Hepatocyte (in vitro differentiated cells): ENCODE results near the gene OR51T1. TPM values are rescaled to one million over a fixed set of nuclear protein-coding genes. Genes with fewer than 3 reads are reported as not detected.

Source experiments
- DNase-seq: peaks from one replicate; pipeline ENCODE4 v3.0.0-alpha.2; 2016; ENCODE audit warnings: low spot score
- H2AFZ ChIP-seq: fragments of 200-600 bp; sonication (generic); 2 replicates; pipeline ENCODE4 v1.6.0; 2016; ENCODE audit warnings: antibody characterized with exemption, mild to moderate bottlenecking
- H3K27ac ChIP-seq: fragments of 200-600 bp; sonication (generic); 2 replicates; pipeline ENCODE4 v1.5.1; 2016; ENCODE audit warnings: mild to moderate bottlenecking
- H3K27me3 ChIP-seq: fragments of 200-600 bp; sonication (generic); 2 replicates; pipeline ENCODE4 v1.6.1; 2016
- H3K36me3 ChIP-seq: fragments of 200-600 bp; sonication (generic); replicated peaks from 2 replicates; pipeline ENCODE4 v1.5.1; 2016; ENCODE audit warnings: low read depth; ENCODE audit not compliant: insufficient read depth
- H3K4me1 ChIP-seq: fragments of 200-600 bp; sonication (generic); 2 replicates; pipeline ENCODE4 v1.5.1; 2016; ENCODE audit warnings: mild to moderate bottlenecking, moderate library complexity; ENCODE audit not compliant: insufficient read depth
- H3K4me2 ChIP-seq: fragments of 200-600 bp; sonication (generic); 2 replicates; pipeline ENCODE4 v1.6.0; 2016
- H3K4me3 ChIP-seq: fragments of 200-600 bp; sonication (generic); 2 replicates; pipeline ENCODE4 v1.5.1; 2016; ENCODE audit warnings: mild to moderate bottlenecking
- H3K79me2 ChIP-seq: fragments of 200-600 bp; sonication (generic); 2 replicates; pipeline ENCODE4 v1.6.0; 2017; ENCODE audit warnings: mild to moderate bottlenecking
- H3K9me2 ChIP-seq: fragments of 200-600 bp; sonication (generic); replicated peaks from 2 replicates; pipeline ENCODE4 v1.6.0; 2017; ENCODE audit warnings: mild to moderate bottlenecking; ENCODE audit not compliant: insufficient read depth
- H3K9me3 ChIP-seq: fragments of 200-600 bp; sonication (generic); 2 replicates; pipeline ENCODE4 v1.5.1; 2016; ENCODE audit warnings: low read depth, mild to moderate bottlenecking
- H4K20me1 ChIP-seq: fragments of 200-600 bp; sonication (generic); 2 replicates; pipeline ENCODE4 v1.6.0; 2016; ENCODE audit warnings: mild to moderate bottlenecking; ENCODE audit not compliant: insufficient read depth, poor library complexity, severe bottlenecking
- CTCF ChIP-seq: fragments of 200-600 bp; sonication (generic); IDR thresholded peaks from 2 replicates; pipeline ENCODE4 v1.5.1; 2016; ENCODE audit warnings: antibody characterized with exemption, mild to moderate bottlenecking; ENCODE audit not compliant: poor library complexity
- EZH2 ChIP-seq: fragments of 200-600 bp; sonication (generic); IDR thresholded peaks from 2 replicates; pipeline ENCODE4 v1.6.1; 2016; ENCODE audit warnings: antibody characterized with exemption, mild to moderate bottlenecking, borderline replicate concordance
- EZH2phosphoT487 ChIP-seq: fragments of 200-600 bp; sonication (generic); IDR thresholded peaks from one replicate; pipeline ENCODE4 v1.6.1; 2018; ENCODE audit warnings: antibody characterized with exemption, mild to moderate bottlenecking, low read depth, moderate library complexity; ENCODE audit not compliant: unreplicated experiment, severe bottlenecking
- WGBS: methylation state at CpG from one replicate; pipeline ENCODE4 v1.1.6; 2016; ENCODE audit warnings: low lambda C conversion rate; ENCODE audit errors: missing lambda C conversion rate; 5-methylcytosine and 5-hydroxymethylcytosine counted together
- polyA plus RNA-seq: library from polyadenylated mRNA; unstranded; fragments of >200 nt; fragmentation: Nextera tagmentation; extraction: Ambion mirVana; gene quantifications from 2 replicates; pipeline ENCODE4 v1.2.1, GENCODE V29; 2016
- total RNA-seq: library from RNA; depleted of rRNA; stranded (reverse); fragments of >200 nt; gene quantifications from 2 replicates; pipeline ENCODE4 v1.2.3, GENCODE V29; 2014

Gene OR51T1
- total and polyA plus RNA-seq, 2 experiments from 2014 or later, result not detected

- no peak overlapping the region for H3K4me3 ChIP-seq
- H3K4me1 ChIP-seq, result no peaks in the 10 kb centered on the region
- no peak for TF ChIP-seq EZH2phosphoT487
- no peak for TF ChIP-seq CTCF
- no peak for TF ChIP-seq EZH2
Measured at GRCh38 chr11:4886186-4886585, 4.5 kb downstream of the OR51T1 start.

GRCh38 chr11:4887591-4887990, 5.9 kb downstream of the OR51T1 start:
- WGBS, result 0% methylated on average over 1 of the region's 1 CpG
- Histone ChIP-seq H3K4me1 (no peaks in the 10 kb centered on the region), H3K4me3 (no peak overlapping the region), H3K4me2 (no peak overlapping the region), H3K9me2 (no peaks in the 10 kb centered on the region), H2AFZ (no peak overlapping the region), H3K9me3 (no peaks in the 10 kb centered on the region), H4K20me1 (no peaks in the 10 kb centered on the region), H3K27me3 (no peaks in the 10 kb centered on the region), H3K27ac (no peak overlapping the region), H3K79me2 (no peaks in the 10 kb centered on the region), H3K36me3 (no peaks in the 10 kb centered on the region)
- no peak for DNase-seq
- TF ChIP-seq EZH2 (no peak), CTCF (no peak), EZH2phosphoT487 (no peak)

More at GRCh38 chr11:4886186-4886585, 4.5 kb downstream of the OR51T1 start:
- DNase-seq, result no peak
- no peak overlapping the region for H3K4me2 ChIP-seq
- H3K9me3 ChIP-seq, result no peaks in the 10 kb centered on the region
- H2AFZ ChIP-seq, result no peak overlapping the region
- H3K27me3 ChIP-seq, result no peaks in the 10 kb centered on the region
- H3K27ac ChIP-seq, result no peak overlapping the region
- no peaks in the 10 kb centered on the region for H4K20me1 ChIP-seq
- H3K9me2 ChIP-seq, result no peaks in the 10 kb centered on the region
- no peaks in the 10 kb centered on the region for H3K36me3 ChIP-seq
- WGBS, result 64% methylated on average over 3 of the region's 3 CpGs
- H3K79me2 ChIP-seq, result no peaks in the 10 kb centered on the region

GRCh38 chr11:4890279-4890678, 8.6 kb downstream of the OR51T1 start:
- WGBS, result 92% methylated on average over 2 of the region's 2 CpGs
- no peak for TF ChIP-seq EZH2
- no peak for TF ChIP-seq CTCF
- TF ChIP-seq EZH2phosphoT487, result no peak
- no peaks in the 10 kb centered on the region for H3K9me3 ChIP-seq

GRCh38 chr11:4891996-4892640, 10.4 kb downstream of the OR51T1 start:
- H3K79me2 ChIP-seq, result no peaks in the 10 kb centered on the region
- DNase-seq, result peak; percentile 10

More at GRCh38 chr11:4890279-4890678, 8.6 kb downstream of the OR51T1 start:
- Histone ChIP-seq H3K9me2 (no peaks in the 10 kb centered on the region), H3K4me1 (no peaks in the 10 kb centered on the region), H3K4me3 (no peak overlapping the region), H3K79me2 (no peaks in the 10 kb centered on the region), H4K20me1 (no peaks in the 10 kb centered on the region), H3K27ac (no peak overlapping the region), H3K27me3 (no peaks in the 10 kb centered on the region), H2AFZ (no peak overlapping the region), H3K4me2 (no peak overlapping the region), H3K36me3 (no peaks in the 10 kb centered on the region)
- DNase-seq, result no peak

More at GRCh38 chr11:4891996-4892640, 10.4 kb downstream of the OR51T1 start:
- Histone ChIP-seq H3K4me3 (no peak overlapping the region), H3K27me3 (no peaks in the 10 kb centered on the region), H3K9me3 (no peaks in the 10 kb centered on the region), H3K4me1 (no peaks in the 10 kb centered on the region), H4K20me1 (no peaks in the 10 kb centered on the region), H3K36me3 (no peaks in the 10 kb centered on the region), H3K4me2 (no peak overlapping the region), H3K27ac (no peak overlapping the region), H3K9me2 (no peaks in the 10 kb centered on the region), H2AFZ (no peak overlapping the region)
- WGBS, result 87% methylated on average over 1 of the region's 1 CpG
- no peak for TF ChIP-seq EZH2phosphoT487
- no peak for TF ChIP-seq CTCF
- TF ChIP-seq EZH2, result no peak
